Daoy (cell line): ENCODE measurements around the gene DUOXA1. TPM values are rescaled to one million over a fixed set of nuclear protein-coding genes. Genes with fewer than 3 reads are reported as not detected.
A peak's percentile ranks its signal among the peaks of the same experiment; 100 is the strongest.
"Not testable (repeated sequence)": the region's sequence is repeated elsewhere in the genome, so short reads cannot be mapped to it uniquely, and the experiment has no call there.

Source experiments
- DNase-seq: peaks from one replicate; pipeline ENCODE4 v3.0.0-alpha.2; 2015; ENCODE audit warnings: low read depth
- total RNA-seq: library from RNA; depleted of rRNA; stranded (reverse); fragments of >200 nt; shearing (Covaris generic); gene quantifications from 2 replicates; pipeline ENCODE4 v1.2.3, GENCODE V29; 2014; rRNA removed

DUOXA1 gene
- total RNA-seq, 1 experiment from 2014 or later = not detected

- DNase-seq = no peak
Measured at GRCh38 chr15:45089712-45090373, 39.8 kb downstream of the DUOXA1 start.

GRCh38 chr15:45088801-45089711 lies 40.6 kb downstream of the DUOXA1 start:
- peak; percentile 71 for DNase-seq

- no peak for DNase-seq
Measured at GRCh38 chr15:45087513-45087912, 42.2 kb downstream of the DUOXA1 start.

- DNase-seq = peak; percentile 44
Measured at GRCh38 chr15:45084163-45084562, 45.5 kb downstream of the DUOXA1 start.

DNA sequence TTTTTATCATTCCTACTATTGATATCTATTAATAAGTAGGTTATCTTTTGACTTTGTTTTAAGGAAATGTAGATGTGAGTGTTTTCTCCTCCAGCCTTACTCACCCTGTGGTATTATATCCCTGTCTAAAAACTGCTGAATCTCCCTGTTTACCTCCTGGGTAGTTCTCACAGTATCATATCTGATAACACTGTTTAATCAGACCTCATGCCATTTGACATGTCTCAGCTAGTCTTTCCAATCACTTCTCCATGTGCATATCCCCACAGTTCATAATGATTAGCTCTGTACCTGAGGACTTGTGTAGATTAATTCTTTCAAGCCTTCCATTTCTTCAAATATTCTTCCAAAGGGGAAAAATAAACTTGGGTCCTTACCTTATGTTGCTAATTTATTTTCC lies 46.5 kb downstream of the DUOXA1 start:
- DNase-seq = no peak

- DNase-seq = not testable (repeated sequence)
Measured at GRCh38 chr15:45082412-45082811, 47.3 kb downstream of the DUOXA1 start.

- DNase-seq = not testable (repeated sequence)
Measured at GRCh38 chr15:45080593-45080992, 49.1 kb downstream of the DUOXA1 start.

- DNase-seq = not testable (repeated sequence)
Measured at GRCh38 chr15:45079628-45080246, 49.9 kb downstream of the DUOXA1 start.

GRCh38 chr15:45079201-45079600 lies 50.5 kb downstream of the DUOXA1 start:
- not testable (repeated sequence) for DNase-seq

- DNase-seq = not testable (repeated sequence)
Measured at GRCh38 chr15:45077391-45077790, 52.3 kb downstream of the DUOXA1 start.

GRCh38 chr15:45075440-45076320 lies 54.0 kb downstream of the DUOXA1 start:
- DNase-seq = not testable (repeated sequence)

- not testable (repeated sequence) for DNase-seq
Measured at GRCh38 chr15:45073602-45074001, 56.1 kb downstream of the DUOXA1 start.

DNA sequence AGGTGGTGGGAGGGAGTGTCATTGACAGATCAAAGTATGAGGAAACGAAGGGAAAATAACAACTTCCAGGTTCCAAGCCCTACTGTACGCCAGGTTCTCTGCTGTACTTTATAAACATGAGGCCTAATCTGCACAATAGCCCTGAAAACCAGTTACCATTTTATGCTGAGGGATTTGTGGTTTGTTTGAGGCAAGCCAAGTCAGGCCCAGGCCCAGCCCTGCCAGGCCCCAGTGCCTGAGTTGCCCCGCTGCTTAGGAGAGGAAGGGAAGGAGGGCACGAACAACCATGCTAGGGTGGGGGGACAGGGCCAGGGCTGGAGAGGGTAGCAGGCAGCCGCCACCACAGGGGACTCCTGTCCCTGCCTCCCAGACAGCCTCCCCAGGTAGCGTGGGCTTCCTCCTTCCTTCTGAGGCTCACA lies 59.7 kb downstream of the DUOXA1 start:
- DNase-seq = not testable (repeated sequence)

Other genes starting within 250 kb of the DUOXA1 start
- not detected in 2 replicates for gene TERB2, start 173.2 kb downstream of the DUOXA1 start, total RNA-seq
- 52.6 and 55.1 TPM in 2 replicates for gene SORD, start 106.7 kb downstream of the DUOXA1 start, total RNA-seq
- gene DUOX2, start 15.7 kb downstream of the DUOXA1 start, total RNA-seq = 0.40 and 1.2 TPM in 2 replicates
- 0.15 TPM in 1 of 2 replicates, not detected in the other for gene DUOXA2, start 15.6 kb downstream of the DUOXA1 start, total RNA-seq
- gene DUOX1, start 115 bp upstream of the DUOXA1 start, total RNA-seq = 0.03 and 0.17 TPM in 2 replicates
- gene SHF, start 58.1 kb upstream of the DUOXA1 start, total RNA-seq = 0.36 and 1.7 TPM in 2 replicates
- not detected in 2 replicates for gene SLC28A2, start 122.4 kb upstream of the DUOXA1 start, total RNA-seq
- gene GATM, start 248.7 kb upstream of the DUOXA1 start, total RNA-seq = 10.6 and 28.1 TPM in 2 replicates